GM12891 (cell line): ENCODE data around the gene EML1.

Source experiments
- POLR2A ChIP-seq: IDR thresholded peaks from 2 replicates; pipeline ENCODE4 v1.6.1; 2011; ENCODE audit warnings: low read depth, low read length, control low read depth
- POLR2AphosphoS5 ChIP-seq: IDR thresholded peaks from 2 replicates; pipeline ENCODE4 v1.6.1; 2011; ENCODE audit warnings: low read depth, low read length, control low read depth
- SPI1 ChIP-seq: IDR thresholded peaks from 2 replicates; pipeline ENCODE4 v1.6.1; 2011; ENCODE audit warnings: low read depth, low read length, control low read depth
- TAF1 ChIP-seq: IDR thresholded peaks from 2 replicates; pipeline ENCODE4 v1.6.1; 2011; ENCODE audit warnings: low read depth, low read length, control low read depth

DNA sequence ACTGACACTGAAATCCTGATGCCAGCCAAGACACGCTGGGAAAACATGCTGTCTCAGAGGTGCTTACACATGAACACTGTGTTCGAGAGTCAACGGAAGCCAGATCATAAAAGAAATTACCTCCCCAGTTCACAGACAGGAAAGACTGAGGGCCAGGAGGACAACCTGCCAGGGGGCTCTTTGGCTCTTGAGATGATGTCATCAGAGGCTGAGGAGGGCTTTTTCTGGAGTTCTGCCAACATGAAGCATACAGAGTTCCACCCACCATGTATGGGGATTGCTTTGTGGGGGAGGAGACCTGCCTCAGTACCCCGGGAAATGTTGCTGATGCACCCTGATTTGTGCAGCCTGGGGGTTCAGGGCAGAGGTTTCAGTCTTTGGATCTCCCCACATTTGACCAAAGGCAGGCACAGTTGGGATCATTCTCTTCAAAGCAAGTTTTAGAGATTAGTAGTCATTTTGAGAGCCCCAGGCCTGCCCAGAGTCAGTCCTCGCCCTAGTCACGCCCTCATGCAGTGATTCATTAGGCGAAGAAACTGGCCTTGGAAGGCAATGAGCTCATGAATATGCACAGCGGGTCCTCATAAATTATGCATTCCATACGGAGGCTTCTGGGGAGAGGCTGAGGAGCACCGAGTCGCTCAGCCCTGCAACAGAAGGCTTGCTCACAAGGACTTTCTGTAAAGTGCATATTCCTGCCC is 34.9 kb upstream of the EML1 start:
- TF ChIP-seq TAF1 (no peak), POLR2A (no peak), POLR2AphosphoS5 (no peak), SPI1 (no peak)
